Upper lobe of left lung (tissue), 4 donors: ENCODE data around the gene MAMSTR.

ENCODE experiments used
- CTCF ChIP-seq, 6 experiments: fragments of 450-650 bp in 4 of 6; fragments of 200-600 bp in 2 of 6; sonication (generic) in 2 of 6; IDR thresholded peaks; one replicate each; pipeline ENCODE4 v1.5.1; 2016 to 2019; ENCODE audit warnings: antibody characterized with exemption in 6 of 6
- EP300 ChIP-seq, 4 donors: sonication (generic); formaldehyde crosslinking; IDR thresholded peaks; one replicate each; pipeline ENCODE4 v1.5.1; 2017; ENCODE audit warnings: antibody characterized with exemption in 4 of 4, control low read depth in 2 of 4
- POLR2A ChIP-seq, 4 donors: fragments of 450-650 bp; IDR thresholded peaks; one replicate each; pipeline ENCODE4 v1.5.1; 2016 to 2017; ENCODE audit warnings: antibody characterized with exemption in 4 of 4, mild to moderate bottlenecking in 2 of 4
- POLR2AphosphoS5 ChIP-seq, 2 donors: sonication (generic); formaldehyde crosslinking; IDR thresholded peaks; one replicate each; pipeline ENCODE4 v1.5.1; 2017; ENCODE audit warnings: antibody characterized with exemption in 2 of 2

GRCh38 chr19:48715681-48716171, 3.8 kb downstream of the MAMSTR start:
- TF ChIP-seq CTCF (IDR thresholded peaks at IDR 0.05) (no peak), POLR2AphosphoS5 (IDR thresholded peaks at IDR 0.05) (no peak), POLR2A (IDR thresholded peaks at IDR 0.05) (no peak), EP300 (IDR thresholded peaks at IDR 0.05) (no peak)
